ENCODE results near the gene NDUFAF4. TPM values are rescaled to one million over a fixed set of nuclear protein-coding genes. Genes with fewer than 3 reads are reported as not detected.

NDUFAF4 gene
- total RNA-seq, 1 donor: 23.3 TPM

DNA sequence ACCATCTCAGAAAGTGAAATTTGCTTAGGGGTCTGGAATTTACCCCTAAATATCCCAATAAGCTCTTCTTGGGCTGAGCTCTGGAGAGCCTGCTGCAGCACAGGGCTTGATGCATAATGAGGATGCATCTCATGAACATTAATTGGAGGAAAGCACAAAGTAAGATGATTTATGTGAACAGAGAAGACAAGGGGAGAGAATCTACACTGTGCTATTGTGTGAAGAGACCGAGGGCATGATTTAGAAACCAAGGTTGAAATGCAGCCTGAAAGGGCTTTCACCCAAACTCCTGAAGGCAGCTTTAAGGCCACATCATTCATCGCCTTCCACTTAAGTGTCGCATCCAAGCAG, 32.7 kb downstream of the NDUFAF4 start:
- Histone ChIP-seq H3K9me3 (ENCODE audit: low read depth, low read length) (no peaks in the 10 kb centered on the region), H3K27me3 (ENCODE audit: insufficient read depth, low read length) (peaks cover 5% of the 10 kb centered on the region), H3K4me3 (ENCODE audit: low read length) (no peak overlapping the region), H3K4me1 (ENCODE audit: insufficient read depth, low read length) (no peaks in the 10 kb centered on the region)

GRCh38 chr6:96864216-96865054, 33.3 kb downstream of the NDUFAF4 start:
- Histone ChIP-seq H3K4me3 (ENCODE audit: low read length) (no peak overlapping the region), H3K27me3 (ENCODE audit: insufficient read depth, low read length) (peaks cover 5% of the 10 kb centered on the region), H3K4me1 (ENCODE audit: insufficient read depth, low read length) (no peaks in the 10 kb centered on the region), H3K9me3 (ENCODE audit: low read depth, low read length) (no peaks in the 10 kb centered on the region)

- Histone ChIP-seq H3K27me3 (ENCODE audit: insufficient read depth, low read length) (peaks cover 4% of the 10 kb centered on the region), H3K4me1 (ENCODE audit: insufficient read depth, low read length) (no peaks in the 10 kb centered on the region), H3K4me3 (ENCODE audit: low read length) (no peak overlapping the region), H3K9me3 (ENCODE audit: low read depth, low read length) (no peaks in the 10 kb centered on the region)
Measured at GRCh38 chr6:96862560-96862959, 35.1 kb downstream of the NDUFAF4 start.

DNA sequence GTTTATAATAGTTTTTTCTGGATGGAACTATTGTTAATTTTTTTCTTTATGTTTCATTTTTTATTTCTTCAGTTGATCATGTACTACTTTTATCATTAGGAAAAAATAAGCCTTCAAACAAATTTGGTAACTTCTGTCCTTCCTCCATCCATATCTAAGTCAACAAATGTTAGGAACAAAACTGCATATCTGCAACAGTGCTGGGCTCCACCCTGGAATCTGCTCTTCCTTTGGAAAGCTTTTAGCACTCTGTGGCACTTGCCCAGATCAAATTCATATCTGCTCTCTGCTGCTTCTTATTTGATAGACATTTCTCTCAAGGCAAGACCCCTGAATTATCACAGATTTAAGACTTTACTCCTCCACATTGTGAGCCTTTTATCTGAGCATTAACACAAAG, 36.1 kb downstream of the NDUFAF4 start:
- H3K4me1 ChIP-seq (ENCODE audit: insufficient read depth, low read length): no peaks in the 10 kb centered on the region
- no peak overlapping the region for H3K4me3 ChIP-seq (ENCODE audit: low read length)
- no peaks in the 10 kb centered on the region for H3K9me3 ChIP-seq (ENCODE audit: low read depth, low read length)
- H3K27me3 ChIP-seq (ENCODE audit: insufficient read depth, low read length): peaks cover 3% of the 10 kb centered on the region

DNA sequence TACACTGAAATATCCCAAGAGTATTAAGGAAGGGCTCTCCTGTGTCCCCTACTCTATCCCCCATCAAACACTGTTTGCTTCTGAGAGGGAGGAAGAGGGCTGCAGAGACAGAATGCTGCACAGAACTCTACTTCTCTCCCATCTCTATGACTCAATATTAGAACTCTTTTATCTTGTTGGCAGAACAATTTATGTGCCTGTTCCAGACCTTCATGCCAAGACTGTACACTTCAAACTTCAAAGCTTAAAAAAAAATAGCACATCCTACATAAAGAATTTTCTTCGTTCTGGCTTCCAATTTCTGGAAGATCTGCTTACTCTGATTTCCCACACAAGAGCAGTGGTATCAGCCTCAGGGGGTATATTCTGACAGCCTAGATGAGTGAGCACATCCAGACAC, 40.8 kb downstream of the NDUFAF4 start:
- Histone ChIP-seq H3K9me3 (ENCODE audit: low read depth, low read length) (no peaks in the 10 kb centered on the region), H3K4me1 (ENCODE audit: insufficient read depth, low read length) (no peaks in the 10 kb centered on the region), H3K4me3 (ENCODE audit: low read length) (no peak overlapping the region), H3K27me3 (ENCODE audit: insufficient read depth, low read length) (peaks cover 3% of the 10 kb centered on the region)

GRCh38 chr6:96853083-96853482, 44.6 kb downstream of the NDUFAF4 start:
- no peaks in the 10 kb centered on the region for H3K4me1 ChIP-seq (ENCODE audit: insufficient read depth, low read length)
- no peaks in the 10 kb centered on the region for H3K9me3 ChIP-seq (ENCODE audit: low read depth, low read length)
- H3K4me3 ChIP-seq (ENCODE audit: low read length): no peak overlapping the region
- H3K27me3 ChIP-seq (ENCODE audit: insufficient read depth, low read length): peaks cover 3% of the 10 kb centered on the region

GRCh38 chr6:96852605-96853004, 45.1 kb downstream of the NDUFAF4 start:
- Histone ChIP-seq H3K9me3 (ENCODE audit: low read depth, low read length) (no peaks in the 10 kb centered on the region), H3K4me1 (ENCODE audit: insufficient read depth, low read length) (no peaks in the 10 kb centered on the region), H3K27me3 (ENCODE audit: insufficient read depth, low read length) (peaks cover 3% of the 10 kb centered on the region), H3K4me3 (ENCODE audit: low read length) (no peak overlapping the region)

- H3K4me3 ChIP-seq (ENCODE audit: low read length): no peak overlapping the region
- H3K9me3 ChIP-seq (ENCODE audit: low read depth, low read length): no peaks in the 10 kb centered on the region
- H3K4me1 ChIP-seq (ENCODE audit: insufficient read depth, low read length): no peaks in the 10 kb centered on the region
- peaks cover 3% of the 10 kb centered on the region for H3K27me3 ChIP-seq (ENCODE audit: insufficient read depth, low read length)
Measured at GRCh38 chr6:96851858-96852257, 45.8 kb downstream of the NDUFAF4 start.

- Histone ChIP-seq H3K4me3 (ENCODE audit: low read length) (no peak overlapping the region), H3K27me3 (ENCODE audit: insufficient read depth, low read length) (peaks cover 15% of the 10 kb centered on the region), H3K4me1 (ENCODE audit: insufficient read depth, low read length) (no peaks in the 10 kb centered on the region), H3K9me3 (ENCODE audit: low read depth, low read length) (peaks cover 6% of the 10 kb centered on the region)
Measured at GRCh38 chr6:96849615-96850014, 48.1 kb downstream of the NDUFAF4 start.

DNA sequence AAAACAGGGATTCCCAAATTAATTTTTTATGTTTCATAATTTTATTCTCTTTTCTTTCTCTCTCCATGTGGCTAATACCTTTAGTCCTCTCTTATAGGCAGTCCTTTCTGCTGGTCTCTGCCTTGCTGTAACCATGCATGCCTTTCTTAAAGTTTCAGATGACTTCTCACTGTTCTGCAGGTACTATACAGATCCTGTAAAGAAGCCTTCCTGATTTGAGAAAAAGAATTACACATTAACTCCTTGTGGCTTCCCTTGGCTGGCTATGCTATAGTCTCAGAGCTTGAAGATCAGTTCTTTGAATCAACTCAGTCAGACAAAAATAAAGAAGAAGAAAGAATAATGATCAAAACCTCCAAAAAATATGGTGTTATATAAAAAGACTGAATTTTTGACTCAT, 53.2 kb downstream of the NDUFAF4 start:
- no peak overlapping the region for H3K4me3 ChIP-seq (ENCODE audit: low read length)
- H3K9me3 ChIP-seq (ENCODE audit: low read depth, low read length): peaks cover 6% of the 10 kb centered on the region
- no peaks in the 10 kb centered on the region for H3K4me1 ChIP-seq (ENCODE audit: insufficient read depth, low read length)
- peaks cover 22% of the 10 kb centered on the region for H3K27me3 ChIP-seq (ENCODE audit: insufficient read depth, low read length)

DNA sequence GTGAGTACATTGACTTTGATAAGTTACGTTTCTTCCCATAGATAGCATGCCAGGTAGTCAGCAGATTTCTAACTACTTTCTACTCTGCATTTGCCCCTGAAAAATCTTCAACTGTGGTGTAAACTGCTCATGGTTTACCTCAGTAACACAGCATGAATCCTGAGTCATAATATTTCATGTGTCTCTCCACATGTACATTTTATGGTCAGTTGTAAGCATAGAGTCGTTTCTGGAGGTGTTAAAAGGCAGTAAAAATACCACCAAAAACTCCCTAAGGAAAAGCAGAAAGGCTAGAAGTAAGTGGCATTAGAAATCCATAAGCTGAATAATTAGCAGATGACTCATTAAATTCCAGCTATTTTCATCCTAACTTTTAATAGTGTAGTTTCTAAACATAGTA, 56.3 kb downstream of the NDUFAF4 start:
- Histone ChIP-seq H3K4me3 (ENCODE audit: low read length) (no peak overlapping the region), H3K27me3 (ENCODE audit: insufficient read depth, low read length) (peaks cover 43% of the 10 kb centered on the region)

More for the DNA sequence above, 56.3 kb downstream of the NDUFAF4 start:
- Histone ChIP-seq H3K4me1 (ENCODE audit: insufficient read depth, low read length) (peaks cover 12% of the 10 kb centered on the region), H3K9me3 (ENCODE audit: low read depth, low read length) (peaks cover 6% of the 10 kb centered on the region)

Other genes with a start within 250 kb of the NDUFAF4 start
- gene GPR63, start 60.4 kb downstream of the NDUFAF4 start, total RNA-seq: 0.10 TPM
- gene KLHL32, start 26.8 kb upstream of the NDUFAF4 start, total RNA-seq: 0.94 TPM

All from mononuclear cell (primary cell).